Astrocyte (in vitro differentiated cells and primary cell): ENCODE data around the gene KDM7A. TPM values are rescaled to one million over a fixed set of nuclear protein-coding genes. Genes with fewer than 3 reads are reported as not detected.

ENCODE experiments used
- DNase-seq: peaks from one replicate; pipeline ENCODE4 v3.0.0-alpha.2; 2010; ENCODE audit warnings: low read depth
- FAIRE-seq: peaks from 2 replicates; lab custom pipeline; 2011; peaks lifted over from hg19 to GRCh38; lab: Jason Lieb, UNC
- H2AFZ ChIP-seq: 2 replicates; pipeline ENCODE4 v1.6.0; 2012; ENCODE audit warnings: low read depth, low read length, inconsistent platforms
- H3K27ac ChIP-seq: 2 replicates; pipeline ENCODE4 v1.5.1; 2011; ENCODE audit warnings: low read depth, low read length, inconsistent platforms
- H3K27me3 ChIP-seq: 2 replicates; pipeline ENCODE4 v1.6.0; 2011; ENCODE audit warnings: low read length, inconsistent platforms; ENCODE audit not compliant: insufficient read depth
- H3K36me3 ChIP-seq: 2 replicates; pipeline ENCODE4 v1.5.1; 2011; ENCODE audit warnings: low read length, inconsistent platforms; ENCODE audit not compliant: insufficient read depth
- H3K4me1 ChIP-seq: 2 replicates; pipeline ENCODE4 v1.5.1; 2011; ENCODE audit warnings: low read length, inconsistent platforms; ENCODE audit not compliant: insufficient read depth
- H3K4me2 ChIP-seq: 2 replicates; pipeline ENCODE4 v1.6.0; 2012; ENCODE audit warnings: low read length, inconsistent platforms
- H3K4me3 ChIP-seq: 2 replicates; pipeline ENCODE4 v1.5.1; 2011; ENCODE audit warnings: low read depth, mild to moderate bottlenecking, low read length, inconsistent platforms; ENCODE audit not compliant: insufficient read depth
- H3K79me2 ChIP-seq: 2 replicates; pipeline ENCODE4 v1.6.0; 2012; ENCODE audit warnings: mild to moderate bottlenecking, low read length, inconsistent platforms; ENCODE audit not compliant: insufficient read depth
- H3K9ac ChIP-seq: 2 replicates; pipeline ENCODE4 v1.6.0; 2012; ENCODE audit warnings: mild to moderate bottlenecking, low read length, inconsistent platforms
- H3K9me3 ChIP-seq: 2 replicates; pipeline ENCODE4 v1.5.1; 2012; ENCODE audit warnings: low read depth, mild to moderate bottlenecking, low read length, inconsistent platforms; ENCODE audit not compliant: insufficient read depth
- H4K20me1 ChIP-seq: 2 replicates; pipeline ENCODE4 v1.6.0; 2012; ENCODE audit warnings: low read length, inconsistent platforms; ENCODE audit not compliant: insufficient read depth
- H3K27ac Mint-ChIP-seq: one replicate; pipeline ENCODE4 v1.8.0; 2021; ENCODE audit warnings: mild to moderate bottlenecking, mixed read lengths; ENCODE audit not compliant: unreplicated experiment
- H3K27me3 Mint-ChIP-seq: one replicate; pipeline ENCODE4 v1.8.0; 2021; ENCODE audit warnings: low read depth, mixed read lengths; ENCODE audit not compliant: unreplicated experiment
- H3K36me3 Mint-ChIP-seq: one replicate; pipeline ENCODE4 v1.8.0; 2021; ENCODE audit warnings: low read depth, mixed read lengths; ENCODE audit not compliant: unreplicated experiment
- H3K4me1 Mint-ChIP-seq: one replicate; pipeline ENCODE4 v1.8.0; 2021; ENCODE audit warnings: low read depth, mixed read lengths; ENCODE audit not compliant: unreplicated experiment
- H3K4me3 Mint-ChIP-seq: one replicate; pipeline ENCODE4 v1.8.0; 2021; ENCODE audit warnings: mild to moderate bottlenecking, moderate library complexity, mixed read lengths; ENCODE audit not compliant: unreplicated experiment
- H3K9me3 Mint-ChIP-seq: one replicate; pipeline ENCODE4 v1.8.0; 2021; ENCODE audit warnings: mild to moderate bottlenecking, mixed read lengths; ENCODE audit not compliant: unreplicated experiment
- EZH2 ChIP-seq: IDR thresholded peaks from 2 replicates; pipeline ENCODE4 v1.6.1; 2012; ENCODE audit warnings: mild to moderate bottlenecking, low read length, inconsistent platforms; ENCODE audit not compliant: insufficient read depth
- total RNA-seq: library from RNA; stranded (reverse); gene quantifications from 2 replicates; pipeline ENCODE4 v1.2.1, GENCODE V29; 2021
- TF ChIP-seq, protein P1 (sequence below): IDR thresholded peaks from 2 replicates; pipeline ENCODE4 v1.5.1; 2011; ENCODE audit warnings: low read depth, mild to moderate bottlenecking, inconsistent platforms, low read length, moderate library complexity; ENCODE audit not compliant: insufficient read depth

The KDM7A gene
- total RNA-seq, 1 donor from 2014 or later, result 5.4 TPM

DNA sequence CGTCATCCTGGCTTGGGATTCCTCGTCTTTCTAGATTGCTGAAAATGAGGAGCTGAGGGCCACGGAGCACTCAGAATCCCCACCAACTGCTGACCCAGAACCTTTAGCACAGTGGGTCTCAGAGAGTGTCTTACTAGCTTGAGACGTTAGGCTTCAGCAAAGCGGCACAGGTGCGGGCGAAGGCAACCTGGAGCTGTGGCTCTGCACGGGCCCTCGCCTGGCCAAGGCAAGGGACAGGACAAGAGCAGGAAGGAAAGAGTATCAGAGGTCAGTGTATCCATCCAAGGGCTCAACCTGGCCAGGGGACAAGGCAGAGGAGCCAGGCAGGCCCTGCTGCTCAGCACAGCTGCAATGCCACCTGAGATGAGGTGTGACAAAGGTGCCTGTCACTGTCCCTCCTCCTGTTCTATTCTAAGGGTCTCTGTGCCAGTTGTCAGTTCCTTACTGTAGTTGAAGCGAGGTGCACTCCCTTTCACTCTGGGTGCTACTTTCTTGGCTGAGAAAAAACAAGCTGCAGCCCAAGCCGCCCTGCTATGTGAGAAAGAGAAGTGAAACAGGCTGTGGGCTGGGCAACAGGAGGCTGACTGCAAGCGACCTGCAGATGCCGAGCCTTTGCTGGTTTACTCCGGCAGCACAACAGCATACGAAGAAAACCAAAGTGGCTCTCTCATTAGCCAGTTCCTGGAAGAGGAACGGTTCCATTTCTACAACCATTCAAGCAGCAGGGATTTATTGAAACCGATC lies 33.3 kb upstream of the KDM7A start:
- peaks cover 1% of the 10 kb centered on the region for H3K36me3 Mint-ChIP-seq
- DNase-seq, result no peak

DNA sequence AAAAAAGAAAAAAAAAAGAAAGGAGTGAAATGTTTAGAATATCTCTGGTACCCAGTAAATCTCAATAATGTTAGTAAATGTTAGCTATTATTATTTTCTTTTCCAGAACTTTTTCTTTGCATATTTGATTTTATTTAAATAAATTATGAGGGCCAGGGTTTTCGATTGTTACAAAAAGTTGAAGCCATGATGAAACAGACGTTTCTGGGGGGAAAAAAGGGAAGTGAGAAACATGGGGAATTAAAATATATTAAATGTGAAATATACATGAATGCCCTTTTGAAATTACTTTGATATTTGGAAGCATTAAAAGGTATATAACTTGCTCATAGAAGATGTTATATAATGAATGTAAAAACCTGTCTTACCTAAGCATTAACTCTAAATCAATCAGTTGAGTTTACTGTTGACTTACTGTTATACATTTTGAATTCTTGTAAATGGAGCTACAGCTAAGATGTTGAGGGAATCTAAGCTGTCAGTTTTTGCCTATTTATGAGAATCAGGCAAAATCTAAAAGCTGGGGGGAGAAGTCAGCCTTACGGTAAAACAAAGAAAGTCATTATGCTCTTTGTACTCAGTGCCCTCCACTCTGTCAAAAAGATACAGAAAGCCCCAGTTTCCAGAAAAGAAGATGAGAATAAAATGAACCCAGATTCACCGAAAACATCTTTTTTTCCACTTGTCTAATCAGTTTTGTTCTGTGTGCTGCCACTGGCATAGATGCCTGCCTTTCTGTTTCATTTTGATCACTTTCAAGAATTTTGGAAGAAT lies 30.0 kb upstream of the KDM7A start:
- Mint-ChIP-seq H3K36me3 (peaks cover 1% of the 10 kb centered on the region), H3K27ac (no peak overlapping the region), H3K4me3 (no peak overlapping the region), H3K4me1 (no peaks in the 10 kb centered on the region), H3K9me3 (peaks cover 8% of the 10 kb centered on the region), H3K27me3 (peaks cover 31% of the 10 kb centered on the region)
- TF ChIP-seq, protein P1, sequence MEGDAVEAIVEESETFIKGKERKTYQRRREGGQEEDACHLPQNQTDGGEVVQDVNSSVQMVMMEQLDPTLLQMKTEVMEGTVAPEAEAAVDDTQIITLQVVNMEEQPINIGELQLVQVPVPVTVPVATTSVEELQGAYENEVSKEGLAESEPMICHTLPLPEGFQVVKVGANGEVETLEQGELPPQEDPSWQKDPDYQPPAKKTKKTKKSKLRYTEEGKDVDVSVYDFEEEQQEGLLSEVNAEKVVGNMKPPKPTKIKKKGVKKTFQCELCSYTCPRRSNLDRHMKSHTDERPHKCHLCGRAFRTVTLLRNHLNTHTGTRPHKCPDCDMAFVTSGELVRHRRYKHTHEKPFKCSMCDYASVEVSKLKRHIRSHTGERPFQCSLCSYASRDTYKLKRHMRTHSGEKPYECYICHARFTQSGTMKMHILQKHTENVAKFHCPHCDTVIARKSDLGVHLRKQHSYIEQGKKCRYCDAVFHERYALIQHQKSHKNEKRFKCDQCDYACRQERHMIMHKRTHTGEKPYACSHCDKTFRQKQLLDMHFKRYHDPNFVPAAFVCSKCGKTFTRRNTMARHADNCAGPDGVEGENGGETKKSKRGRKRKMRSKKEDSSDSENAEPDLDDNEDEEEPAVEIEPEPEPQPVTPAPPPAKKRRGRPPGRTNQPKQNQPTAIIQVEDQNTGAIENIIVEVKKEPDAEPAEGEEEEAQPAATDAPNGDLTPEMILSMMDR, result no peak
- TF ChIP-seq EZH2, result no peak
- H3K9me3 ChIP-seq, result peaks cover 2% of the 10 kb centered on the region
- H3K27ac ChIP-seq, result no peak overlapping the region
- FAIRE-seq (no peak), DNase-seq (no peak)
- no peaks in the 10 kb centered on the region for H3K36me3 ChIP-seq
- H3K4me1 ChIP-seq, result no peaks in the 10 kb centered on the region
- H3K9ac ChIP-seq, result no peak overlapping the region
- H2AFZ ChIP-seq, result no peak overlapping the region
- no peak overlapping the region for H3K4me3 ChIP-seq
- no peaks in the 10 kb centered on the region for H4K20me1 ChIP-seq
- peaks cover 22% of the 10 kb centered on the region for H3K27me3 ChIP-seq
- no peak overlapping the region for H3K4me2 ChIP-seq
- no peaks in the 10 kb centered on the region for H3K79me2 ChIP-seq

More for the DNA sequence above, 33.3 kb upstream of the KDM7A start:
- H3K79me2 ChIP-seq, result no peaks in the 10 kb centered on the region
- no peak overlapping the region for H3K27ac ChIP-seq
- no peaks in the 10 kb centered on the region for H3K9me3 ChIP-seq
- Mint-ChIP-seq H3K27ac (no peak overlapping the region), H3K9me3 (peaks cover under 1% of the 10 kb centered on the region), H3K4me1 (no peaks in the 10 kb centered on the region), H3K27me3 (peaks cover 46% of the 10 kb centered on the region), H3K4me3 (no peak overlapping the region)
- FAIRE-seq, result no peak
- no peak overlapping the region for H2AFZ ChIP-seq
- TF ChIP-seq EZH2, result no peak
- TF ChIP-seq, protein P1, result no peak
- no peak overlapping the region for H3K4me3 ChIP-seq
- no peak overlapping the region for H3K4me2 ChIP-seq
- no peaks in the 10 kb centered on the region for H3K4me1 ChIP-seq
- H3K36me3 ChIP-seq, result no peaks in the 10 kb centered on the region
- no peaks in the 10 kb centered on the region for H4K20me1 ChIP-seq
- H3K27me3 ChIP-seq, result peaks cover 14% of the 10 kb centered on the region
- H3K9ac ChIP-seq, result no peak overlapping the region
